ENCODE results near the gene ICAM2.
A peak's percentile ranks its signal among the peaks of the same experiment; 100 is the strongest.
"Not testable (repeated sequence)": the region's sequence is repeated elsewhere in the genome, so short reads cannot be mapped to it uniquely, and the experiment has no call there.

Gene ICAM2

GRCh38 chr17:63993368-63993985, 27.0 kb downstream of the ICAM2 start:
- DNase-seq = no peak

- DNase-seq = no peak
Measured at GRCh38 chr17:63991611-63992010, 28.8 kb downstream of the ICAM2 start.

GRCh38 chr17:63989622-63990345, 30.6 kb downstream of the ICAM2 start:
- no peak for DNase-seq

- DNase-seq = no peak
Measured at GRCh38 chr17:63988741-63989621, 31.5 kb downstream of the ICAM2 start.

GRCh38 chr17:63988127-63988478, 32.3 kb downstream of the ICAM2 start:
- no peak for DNase-seq

GRCh38 chr17:63987221-63988126, 33.0 kb downstream of the ICAM2 start:
- no peak for DNase-seq

- DNase-seq = no peak
Measured at GRCh38 chr17:63986821-63987220, 33.6 kb downstream of the ICAM2 start.

GRCh38 chr17:63985387-63986140, 34.9 kb downstream of the ICAM2 start:
- DNase-seq = no peak

- DNase-seq = peak; percentile 35
Measured at GRCh38 chr17:63984651-63985386, 35.6 kb downstream of the ICAM2 start.

- DNase-seq = no peak
Measured at GRCh38 chr17:63984236-63984635, 36.2 kb downstream of the ICAM2 start.

- DNase-seq = no peak
Measured at GRCh38 chr17:63983320-63983719, 37.1 kb downstream of the ICAM2 start.

GRCh38 chr17:63982641-63983040, 37.8 kb downstream of the ICAM2 start:
- DNase-seq = not testable (repeated sequence)

- DNase-seq = no peak
Measured at GRCh38 chr17:63978272-63979200, 41.9 kb downstream of the ICAM2 start.

GRCh38 chr17:63976702-63977101, 43.7 kb downstream of the ICAM2 start:
- no peak for DNase-seq

GRCh38 chr17:63975541-63976092, 44.8 kb downstream of the ICAM2 start:
- no peak for DNase-seq

GRCh38 chr17:63974594-63975192, 45.7 kb downstream of the ICAM2 start:
- no peak for DNase-seq

GRCh38 chr17:63973930-63974593, 46.4 kb downstream of the ICAM2 start:
- DNase-seq = no peak

GRCh38 chr17:63973247-63973646, 47.2 kb downstream of the ICAM2 start:
- DNase-seq = no peak

- no peak for DNase-seq
Measured at GRCh38 chr17:63972796-63973195, 47.6 kb downstream of the ICAM2 start, which contains the start of gene SCN4A. Gene SCN4A, minus strand, starts transcription at chr17:63972918. Its CDS starts 77 bp downstream, at chr17:63972841.
